ENCODE measurements around the gene ADGRD2. TPM values are rescaled to one million over a fixed set of nuclear protein-coding genes. Genes with fewer than 3 reads are reported as not detected.

ADGRD2 gene
- total RNA-seq, 1 experiment from 2014 or later: not detected

GRCh38 chr9:124442826-124443225, 7.4 kb upstream of the ADGRD2 start:
- intact Hi-C loops (cut with micrococcal nuclease): no loop called here
- POLR2A ChIA-PET: no interaction called here
- Histone ChIP-seq H3K4me3 (replicated peaks in 1 of 2; ENCODE audit: low read depth in 1 of 2, low read length in 2 of 2) (no peak overlapping the region), H3K27ac (ENCODE audit: low read depth, low read length) (no peak overlapping the region), H3K27me3 (ENCODE audit: insufficient read depth, low read length) (no peaks in the 10 kb centered on the region), H3K9ac (ENCODE audit: low read length) (no peak overlapping the region), H4K20me1 (ENCODE audit: insufficient read depth) (no peaks in the 10 kb centered on the region), H3K79me2 (ENCODE audit: insufficient read depth, low read length) (no peaks in the 10 kb centered on the region), H3K9me2 (ENCODE audit: insufficient read depth) (no peaks in the 10 kb centered on the region), H3K9me3 (ENCODE audit: control insufficient read depth in 1 of 2, insufficient read depth in 1 of 2, low read depth in 1 of 2, low read length in 2 of 2) (no peaks in the 10 kb centered on the region), H3K4me1 (ENCODE audit: control insufficient read depth in 1 of 2, insufficient read depth in 2 of 2, low read length in 2 of 2) (peaks cover 13 to 30% of the 10 kb centered on the region in 2 experiments; a peak in 3 of 4 replicates), H3K36me3 (ENCODE audit: control insufficient read depth in 1 of 2, insufficient read depth in 2 of 2, low read length in 2 of 2) (no peaks in the 10 kb centered on the region), H3K4me2 (ENCODE audit: low read length) (no peak overlapping the region), H2AFZ (ENCODE audit: low read depth, low read length, poor library complexity, severe bottlenecking) (no peak overlapping the region)
- ATAC-seq: no peak
- CTCF ChIA-PET: no interaction called here
- RAD21 ChIA-PET (ENCODE audit: low non-redundant PET in 1 of 2, low total read pairs in 2 of 2, uncharacterized antibody in 2 of 2, unreplicated experiment in 2 of 2): no interaction called here
- no TSS peak for BruUV-seq (replicated peaks)
- TF ChIP-seq, protein P1, sequence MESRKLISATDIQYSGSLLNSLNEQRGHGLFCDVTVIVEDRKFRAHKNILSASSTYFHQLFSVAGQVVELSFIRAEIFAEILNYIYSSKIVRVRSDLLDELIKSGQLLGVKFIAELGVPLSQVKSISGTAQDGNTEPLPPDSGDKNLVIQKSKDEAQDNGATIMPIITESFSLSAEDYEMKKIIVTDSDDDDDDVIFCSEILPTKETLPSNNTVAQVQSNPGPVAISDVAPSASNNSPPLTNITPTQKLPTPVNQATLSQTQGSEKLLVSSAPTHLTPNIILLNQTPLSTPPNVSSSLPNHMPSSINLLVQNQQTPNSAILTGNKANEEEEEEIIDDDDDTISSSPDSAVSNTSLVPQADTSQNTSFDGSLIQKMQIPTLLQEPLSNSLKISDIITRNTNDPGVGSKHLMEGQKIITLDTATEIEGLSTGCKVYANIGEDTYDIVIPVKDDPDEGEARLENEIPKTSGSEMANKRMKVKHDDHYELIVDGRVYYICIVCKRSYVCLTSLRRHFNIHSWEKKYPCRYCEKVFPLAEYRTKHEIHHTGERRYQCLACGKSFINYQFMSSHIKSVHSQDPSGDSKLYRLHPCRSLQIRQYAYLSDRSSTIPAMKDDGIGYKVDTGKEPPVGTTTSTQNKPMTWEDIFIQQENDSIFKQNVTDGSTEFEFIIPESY (IDR thresholded peaks at IDR 0.05; ENCODE audit: extremely low read depth, insufficient replicate concordance, low read length): no peak
- no peak for TF ChIP-seq ZFX (IDR thresholded peaks at IDR 0.05)
- no peak for TF ChIP-seq YY1 (IDR thresholded peaks at IDR 0.05; ENCODE audit: extremely low read depth, insufficient replicate concordance, low read depth, low read length)
- DNase-seq (ENCODE audit: low read depth, low spot score): no peak

DNA sequence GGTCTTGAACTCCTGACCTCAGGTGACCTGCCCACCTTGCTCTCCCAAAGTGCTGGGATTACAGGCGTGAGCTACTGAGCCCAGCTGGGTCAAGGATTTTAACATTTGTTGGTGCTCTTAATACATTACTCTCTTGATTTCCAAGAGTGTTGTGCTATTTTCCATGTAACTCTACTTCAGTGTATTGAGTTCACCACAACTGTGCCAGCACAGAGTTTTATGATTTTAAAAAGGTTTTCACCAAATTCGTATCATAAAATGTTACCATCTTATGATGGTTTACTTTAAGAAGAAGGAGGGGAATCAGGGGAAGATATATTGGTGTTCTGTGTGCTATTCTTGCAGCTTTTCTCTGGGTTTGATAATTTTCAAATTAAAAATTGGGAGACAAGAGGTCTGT, 6.6 kb upstream of the ADGRD2 start:
- no peak for DNase-seq (ENCODE audit: low read depth, low spot score)
- POLR2A ChIA-PET: no interaction called here
- H3K9me3 ChIP-seq (ENCODE audit: control insufficient read depth in 1 of 2, insufficient read depth in 1 of 2, low read depth in 1 of 2, low read length in 2 of 2): no peaks in the 10 kb centered on the region
- BruUV-seq (replicated peaks): no TSS peak
- H2AFZ ChIP-seq (ENCODE audit: low read depth, low read length, poor library complexity, severe bottlenecking): no peak overlapping the region
- H3K4me2 ChIP-seq (ENCODE audit: low read length): no peak overlapping the region
- intact Hi-C loops (cut with micrococcal nuclease): no loop called here
- no peaks in the 10 kb centered on the region for H3K27me3 ChIP-seq (ENCODE audit: insufficient read depth, low read length)
- H3K79me2 ChIP-seq (ENCODE audit: insufficient read depth, low read length): no peaks in the 10 kb centered on the region
- H3K4me1 ChIP-seq (ENCODE audit: control insufficient read depth in 1 of 2, insufficient read depth in 2 of 2, low read length in 2 of 2): peaks cover 13 to 31% of the 10 kb centered on the region in 2 experiments; a peak in 3 of 4 replicates
- no peak for ATAC-seq
- H3K9me2 ChIP-seq (ENCODE audit: insufficient read depth): no peaks in the 10 kb centered on the region
- no peaks in the 10 kb centered on the region for H4K20me1 ChIP-seq (ENCODE audit: insufficient read depth)
- no peak overlapping the region for H3K9ac ChIP-seq (ENCODE audit: low read length)
- H3K27ac ChIP-seq (ENCODE audit: low read depth, low read length): no peak overlapping the region
- CTCF ChIA-PET: no interaction called here
- no peaks in the 10 kb centered on the region for H3K36me3 ChIP-seq (ENCODE audit: control insufficient read depth in 1 of 2, insufficient read depth in 2 of 2, low read length in 2 of 2)
- RAD21 ChIA-PET (ENCODE audit: low non-redundant PET in 1 of 2, low total read pairs in 2 of 2, uncharacterized antibody in 2 of 2, unreplicated experiment in 2 of 2): no interaction called here
- H3K4me3 ChIP-seq (replicated peaks in 1 of 2; ENCODE audit: low read depth in 1 of 2, low read length in 2 of 2): no peak overlapping the region
- TF ChIP-seq YY1 (IDR thresholded peaks at IDR 0.05; ENCODE audit: extremely low read depth, insufficient replicate concordance, low read depth, low read length) (no peak), ATF3 (IDR thresholded peaks at IDR 0.05) (no peak), EZH2phosphoT487 (IDR thresholded peaks at IDR 0.05; ENCODE audit: borderline replicate concordance) (no peak), REST (IDR thresholded peaks at IDR 0.05; ENCODE audit: low read depth) (no peak), MAX (IDR thresholded peaks at IDR 0.05) (no peak)
- TF ChIP-seq, protein P1 (IDR thresholded peaks at IDR 0.05; ENCODE audit: extremely low read depth, insufficient replicate concordance, low read length): no peak

Data from HCT116 (cell line).